ENCODE results near the gene GPC6.

The GPC6 gene

GRCh38 chr13:94113245-94113644 lies 886.6 kb downstream of the GPC6 start:
- TF ChIP-seq CTCF (IDR thresholded peaks at IDR 0.05; ENCODE audit: insufficient read depth, low read length, missing control alignments), result no peak
- ChIA-PET POLR2A (no interaction called here), CTCF (interaction anchor here (0.7 to 1.3 kb wide), 2 partner anchors 40 to 249 kb away, joined by 3 to 5 read pairs; no protein-coding TSS in a partner anchor)
- DNase-seq (ENCODE audit: low read depth, low spot score), result no peak
- H3K4me3 ChIP-seq (ENCODE audit: low read depth, low read length), result no peak overlapping the region

GRCh38 chr13:94114166-94114565 lies 887.6 kb downstream of the GPC6 start:
- TF ChIP-seq CTCF (IDR thresholded peaks at IDR 0.05; ENCODE audit: insufficient read depth, low read length, missing control alignments), result no peak
- CTCF ChIA-PET, result no interaction called here
- no peak for DNase-seq (ENCODE audit: low read depth, low spot score)
- H3K4me3 ChIP-seq (ENCODE audit: low read depth, low read length), result no peak overlapping the region
- POLR2A ChIA-PET, result no interaction called here

- ChIA-PET POLR2A (no interaction called here), CTCF (no interaction called here)
- DNase-seq (ENCODE audit: low read depth, low spot score), result no peak
- no peak for TF ChIP-seq CTCF (IDR thresholded peaks at IDR 0.05; ENCODE audit: insufficient read depth, low read length, missing control alignments)
- H3K4me3 ChIP-seq (ENCODE audit: low read depth, low read length), result no peak overlapping the region
Observed at GRCh38 chr13:94115054-94115453, 888.4 kb downstream of the GPC6 start.

GRCh38 chr13:94119360-94119936 lies 892.8 kb downstream of the GPC6 start:
- POLR2A ChIA-PET, result no interaction called here
- CTCF ChIA-PET, result no interaction called here
- TF ChIP-seq CTCF (IDR thresholded peaks at IDR 0.05; ENCODE audit: insufficient read depth, low read length, missing control alignments), result no peak
- no peak overlapping the region for H3K4me3 ChIP-seq (ENCODE audit: low read depth, low read length)
- no peak for DNase-seq (ENCODE audit: low read depth, low spot score)

GRCh38 chr13:94120878-94121277 lies 894.3 kb downstream of the GPC6 start:
- H3K4me3 ChIP-seq (ENCODE audit: low read depth, low read length), result no peak overlapping the region
- TF ChIP-seq CTCF (IDR thresholded peaks at IDR 0.05; ENCODE audit: insufficient read depth, low read length, missing control alignments), result no peak
- POLR2A ChIA-PET, result no interaction called here
- no peak for DNase-seq (ENCODE audit: low read depth, low spot score)
- CTCF ChIA-PET, result no interaction called here

- peak; percentile 28 for DNase-seq (ENCODE audit: low read depth, low spot score)
- H3K4me3 ChIP-seq (ENCODE audit: low read depth, low read length), result no peak overlapping the region
- ChIA-PET POLR2A (no interaction called here), CTCF (no interaction called here)
- no peak for TF ChIP-seq CTCF (IDR thresholded peaks at IDR 0.05; ENCODE audit: insufficient read depth, low read length, missing control alignments)
Observed at GRCh38 chr13:94121686-94122085, 895.1 kb downstream of the GPC6 start.

All from AG04449 (cell line).